ENCODE measurements around the gene PLCD1. TPM values are rescaled to one million over a fixed set of nuclear protein-coding genes. Genes with fewer than 3 reads are reported as not detected.
A peak's percentile ranks its signal among the peaks of the same experiment; 100 is the strongest.

PLCD1 gene
- total and polyA plus RNA-seq, 8 donors = 33.3 to 54.3 (median 44.6) TPM

DNA sequence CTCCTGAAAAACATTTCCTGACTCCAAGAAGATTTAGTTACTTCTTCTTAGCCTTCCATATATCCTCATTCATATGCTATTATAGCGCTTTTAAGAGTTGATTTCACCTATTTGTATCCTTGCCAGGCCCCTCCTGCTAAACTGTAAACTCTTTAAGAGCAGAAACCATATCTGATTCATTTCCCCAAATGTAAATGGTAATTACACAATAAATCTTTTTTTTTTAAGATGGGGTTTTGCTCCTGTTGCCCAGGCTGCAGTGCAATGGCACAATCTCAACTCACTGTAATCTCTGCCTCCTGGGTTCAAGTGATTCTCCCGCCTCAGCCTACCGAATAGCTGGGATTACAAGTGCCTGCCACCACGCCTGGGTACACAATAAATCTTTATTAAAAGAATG, 14.0 kb upstream of the PLCD1 start:
- intact Hi-C loops (cut with DNase I) = no loop called here
- Histone ChIP-seq H3K9me3 (no peaks in the 10 kb centered on the region), H3K27ac (no peak overlapping the region), H3K27me3 (no peaks in the 10 kb centered on the region), H3K4me1 (peaks cover 5 to 24% of the 10 kb centered on the region in 2 donors), H3K4me3 (no peak overlapping the region), H3K36me3 (no peaks in the 10 kb centered on the region)
- TF ChIP-seq, protein P1, sequence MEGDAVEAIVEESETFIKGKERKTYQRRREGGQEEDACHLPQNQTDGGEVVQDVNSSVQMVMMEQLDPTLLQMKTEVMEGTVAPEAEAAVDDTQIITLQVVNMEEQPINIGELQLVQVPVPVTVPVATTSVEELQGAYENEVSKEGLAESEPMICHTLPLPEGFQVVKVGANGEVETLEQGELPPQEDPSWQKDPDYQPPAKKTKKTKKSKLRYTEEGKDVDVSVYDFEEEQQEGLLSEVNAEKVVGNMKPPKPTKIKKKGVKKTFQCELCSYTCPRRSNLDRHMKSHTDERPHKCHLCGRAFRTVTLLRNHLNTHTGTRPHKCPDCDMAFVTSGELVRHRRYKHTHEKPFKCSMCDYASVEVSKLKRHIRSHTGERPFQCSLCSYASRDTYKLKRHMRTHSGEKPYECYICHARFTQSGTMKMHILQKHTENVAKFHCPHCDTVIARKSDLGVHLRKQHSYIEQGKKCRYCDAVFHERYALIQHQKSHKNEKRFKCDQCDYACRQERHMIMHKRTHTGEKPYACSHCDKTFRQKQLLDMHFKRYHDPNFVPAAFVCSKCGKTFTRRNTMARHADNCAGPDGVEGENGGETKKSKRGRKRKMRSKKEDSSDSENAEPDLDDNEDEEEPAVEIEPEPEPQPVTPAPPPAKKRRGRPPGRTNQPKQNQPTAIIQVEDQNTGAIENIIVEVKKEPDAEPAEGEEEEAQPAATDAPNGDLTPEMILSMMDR (IDR thresholded peaks at IDR 0.05) = no peak
- ATAC-seq (no peak), DNase-seq (no peak)

DNA sequence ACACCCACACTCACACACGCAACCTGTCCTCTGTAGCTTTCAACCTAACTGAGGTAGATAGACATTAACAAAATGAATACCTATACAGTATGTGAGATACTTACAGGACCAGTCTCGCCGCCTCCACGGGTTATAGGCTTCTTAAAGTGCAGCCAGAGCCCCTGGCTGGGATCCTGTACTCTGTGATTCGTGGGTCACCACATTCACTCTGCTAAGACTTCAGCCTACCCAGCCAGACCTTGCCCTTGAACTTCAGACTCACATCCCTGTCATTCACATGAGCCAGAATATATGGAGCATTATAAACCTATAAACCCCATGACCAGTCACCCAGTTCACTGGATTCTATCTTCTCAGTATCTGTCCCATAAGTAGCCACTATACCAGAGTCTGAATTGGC, 11.0 kb upstream of the PLCD1 start:
- TF ChIP-seq, protein P1 (IDR thresholded peaks at IDR 0.05) = no peak
- DNase-seq (no peak), ATAC-seq (no peak)
- Histone ChIP-seq H3K4me1 (peaks cover 5 to 27% of the 10 kb centered on the region in 2 donors), H3K27me3 (no peaks in the 10 kb centered on the region), H3K4me3 (no peak overlapping the region), H3K27ac (peak overlapping the region in 1 of 2 donors; percentile 76), H3K9me3 (no peaks in the 10 kb centered on the region), H3K36me3 (no peaks in the 10 kb centered on the region)
- intact Hi-C loops (cut with DNase I) = no loop called here

GRCh38 chr3:38039899-38040261, 10.4 kb upstream of the PLCD1 start:
- Histone ChIP-seq H3K27me3 (no peaks in the 10 kb centered on the region), H3K4me3 (peak overlapping the region; percentile 48 to 63), H3K27ac (peak overlapping the region in 1 of 2 donors; percentile 76), H3K36me3 (no peaks in the 10 kb centered on the region), H3K4me1 (peaks cover 5 to 27% of the 10 kb centered on the region in 2 donors), H3K9me3 (no peaks in the 10 kb centered on the region)
- DNase-seq (peak in 3 of 4 donors; percentile 54 to 87 (median 81)), ATAC-seq (peak; percentile 91)
- TF ChIP-seq, protein P1 (IDR thresholded peaks at IDR 0.05) = no peak
- intact Hi-C loops (cut with DNase I) = no loop called here

GRCh38 chr3:38039101-38039898, 9.9 kb upstream of the PLCD1 start, which contains the start of gene DLEC1:
DLEC1 (plus strand) TSS chr3:38039208; CDS start chr3:38039226, 18 bp downstream.
- Histone ChIP-seq H3K4me1 (peaks cover 5 to 27% of the 10 kb centered on the region in 2 donors), H3K27ac (peak within 1 kb of the TSS in 1 of 2 donors; percentile 76), H3K9me3 (no peaks in the 10 kb centered on the region), H3K4me3 (peak within 1 kb of the TSS; percentile 48 to 63), H3K36me3 (no peaks in the 10 kb centered on the region), H3K27me3 (no peaks in the 10 kb centered on the region)
- ATAC-seq (peak; percentile 77), DNase-seq (peak in 3 of 4 donors; percentile 77 to 93 (median 87))
- TF ChIP-seq, protein P1 (IDR thresholded peaks at IDR 0.05) = no peak
- intact Hi-C loops (cut with DNase I) = no loop called here

- H3K4me3 ChIP-seq = peak overlapping the region in 1 of 2 donors; percentile 63
- H3K9me3 ChIP-seq = no peaks in the 10 kb centered on the region
- peaks cover 5 to 27% of the 10 kb centered on the region in 2 donors for H3K4me1 ChIP-seq
- peak overlapping the region in 1 of 2 donors; percentile 76 for H3K27ac ChIP-seq
- intact Hi-C loops (cut with DNase I) = no loop called here
- no peaks in the 10 kb centered on the region for H3K27me3 ChIP-seq
- ATAC-seq (no peak), DNase-seq (no peak)
- TF ChIP-seq, protein P1 (IDR thresholded peaks at IDR 0.05) = no peak
- H3K36me3 ChIP-seq = no peaks in the 10 kb centered on the region
These were observed 9.0 kb upstream of the PLCD1 start for GRCh38 chr3:38038447-38038911.
